GM21447 (cell line): Measurements from ENCODE around the gene WASHC4.

Source experiments
- ATAC-seq: cut with Tn5 transposase; IDR thresholded peaks from one replicate; pipeline ENCODE4 v1.9.1; 2021; ENCODE audit not compliant: unreplicated experiment

Gene WASHC4

GRCh38 chr12:105205322-105206048 lies 98.0 kb downstream of the WASHC4 start:
- ATAC-seq: no peak

DNA sequence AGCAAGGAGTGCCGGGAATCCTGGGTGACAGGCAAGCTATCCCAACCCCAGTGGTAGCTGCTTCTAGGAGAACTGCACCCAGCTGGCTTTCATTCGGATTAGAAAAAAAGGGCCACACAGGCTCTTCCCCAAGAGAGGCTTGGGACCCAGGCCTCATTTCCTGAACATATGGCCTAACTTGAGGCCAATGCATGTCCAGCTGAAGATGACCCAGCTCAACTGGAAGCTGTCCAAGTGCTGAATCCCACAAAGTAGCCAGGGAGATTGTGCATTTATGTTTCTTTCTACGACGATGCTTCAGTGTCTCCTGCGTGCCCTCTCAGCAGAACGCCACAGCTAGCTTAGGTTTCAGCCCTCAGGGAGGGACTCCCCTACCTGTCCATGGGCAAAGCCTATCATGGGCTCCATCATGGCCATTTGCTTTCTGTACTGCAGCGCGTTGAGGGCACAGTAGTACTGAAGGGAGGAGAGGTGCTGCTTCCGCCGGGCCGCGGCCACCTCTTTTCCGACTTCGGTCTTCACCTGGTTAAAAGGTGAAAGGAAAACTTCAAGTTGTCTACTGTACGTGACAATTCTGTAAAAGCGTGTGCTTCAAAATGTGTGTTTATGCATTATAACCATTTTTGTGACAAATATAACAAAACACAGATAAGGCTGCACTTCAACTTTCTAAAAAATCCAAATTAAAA lies 99.3 kb downstream of the WASHC4 start:
- ATAC-seq: no peak

DNA sequence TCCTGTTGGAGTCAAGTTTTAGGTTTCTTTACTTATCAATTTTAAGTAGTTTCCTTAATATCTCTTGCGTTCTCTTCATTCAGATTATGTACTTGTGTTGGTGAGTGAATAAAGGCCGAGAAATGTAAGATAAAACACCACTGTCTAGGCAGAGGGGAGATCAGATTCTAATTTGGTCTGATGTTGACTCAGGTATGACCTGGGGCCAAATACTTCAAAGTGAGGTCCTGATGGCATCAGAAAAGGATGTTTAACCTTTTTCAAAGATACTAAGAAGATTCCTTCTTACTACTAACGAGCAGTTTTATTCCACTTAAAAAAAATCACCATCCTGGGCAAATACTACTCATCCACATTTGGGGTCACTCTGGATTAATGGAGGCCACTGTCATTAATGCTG lies 101.6 kb downstream of the WASHC4 start:
- no peak for ATAC-seq

DNA sequence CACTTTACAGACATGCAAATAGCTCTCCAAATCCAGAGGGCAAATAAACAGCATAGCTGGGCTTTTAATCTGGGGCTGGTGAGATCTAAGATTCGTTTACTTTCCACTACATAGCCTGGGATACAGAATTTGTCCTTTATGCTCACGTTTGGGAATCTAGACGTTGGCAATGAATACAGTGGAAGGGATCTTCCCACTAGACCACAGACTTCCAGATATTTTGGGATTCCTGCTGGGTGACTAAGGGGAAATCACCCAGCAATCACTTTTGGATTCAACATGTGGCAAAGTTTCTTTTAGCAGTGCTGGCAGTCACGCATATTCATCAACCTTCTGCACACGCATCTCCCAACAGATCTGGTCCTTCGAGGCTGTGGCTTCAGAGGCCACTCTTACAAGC lies 104.9 kb downstream of the WASHC4 start:
- no peak for ATAC-seq

GRCh38 chr12:105214148-105214547 lies 106.6 kb downstream of the WASHC4 start:
- no peak for ATAC-seq

DNA sequence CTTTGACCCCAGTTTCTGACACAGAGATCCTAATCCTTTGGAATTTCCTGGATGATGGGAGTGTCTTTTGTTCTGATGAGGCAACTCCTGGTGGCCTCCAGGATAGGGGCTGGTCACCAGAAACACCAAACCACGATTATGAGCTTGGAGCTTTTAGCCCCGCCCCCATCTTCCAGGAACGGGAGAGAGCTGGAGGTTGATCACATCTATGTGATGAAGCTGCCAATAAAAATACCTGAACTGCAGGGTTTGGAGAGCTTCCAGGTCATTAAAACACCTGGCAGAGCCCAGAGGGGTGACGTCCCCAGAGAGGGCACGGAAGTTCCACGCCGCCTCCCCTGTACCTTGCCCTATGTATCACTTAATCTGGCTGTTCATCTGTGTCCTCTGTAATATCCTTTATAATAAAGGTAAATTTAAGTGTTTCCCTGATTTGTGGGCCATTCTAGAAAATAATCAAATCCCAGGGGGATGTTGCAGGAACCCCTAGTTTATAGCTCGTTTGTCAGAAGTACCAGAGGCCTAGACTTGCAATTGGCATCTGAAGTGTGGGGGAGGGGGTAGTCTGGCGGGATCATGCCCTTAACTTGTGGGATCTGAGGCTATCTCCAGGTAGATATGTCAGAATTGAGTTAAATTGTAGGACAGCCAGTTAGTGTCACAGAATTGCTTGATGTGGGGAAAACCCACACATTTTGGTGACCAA lies 107.3 kb downstream of the WASHC4 start:
- ATAC-seq: no peak

DNA sequence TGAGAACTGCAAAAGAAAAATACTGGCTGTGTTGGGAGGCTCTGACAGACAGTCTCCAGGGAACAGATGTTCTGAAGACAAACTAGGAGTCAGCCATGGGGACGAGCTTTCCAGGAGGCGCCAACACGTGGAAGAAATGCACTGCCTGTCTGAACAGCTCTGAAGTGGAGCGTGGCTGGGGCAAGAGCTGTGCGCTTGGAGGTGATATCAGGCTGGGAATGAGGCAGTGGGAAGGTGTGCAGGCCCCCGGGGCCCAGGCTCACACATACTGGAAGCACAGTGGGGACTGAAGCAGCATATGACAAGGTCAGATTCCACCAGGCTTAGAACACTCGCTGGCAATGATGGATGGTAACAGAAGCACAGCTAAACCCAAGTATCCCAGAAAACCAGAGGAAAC lies 110.9 kb downstream of the WASHC4 start:
- no peak for ATAC-seq
